ENCODE data around the gene RRP15. TPM values are rescaled to one million over a fixed set of nuclear protein-coding genes. Genes with fewer than 3 reads are reported as not detected.

The RRP15 gene
- total RNA-seq, 1 experiment from 2014 or later: 83.1 TPM

- Mint-ChIP-seq H3K9me3 (ENCODE audit: unreplicated experiment) (no peaks in the 10 kb centered on the region), H3K27ac (ENCODE audit: low read depth, unreplicated experiment) (peak overlapping the region; percentile 67), H3K27me3 (ENCODE audit: insufficient read depth, unreplicated experiment) (no peaks in the 10 kb centered on the region), H3K36me3 (ENCODE audit: insufficient read depth, unreplicated experiment) (peaks cover 5% of the 10 kb centered on the region), H3K4me3 (ENCODE audit: unreplicated experiment) (no peak overlapping the region), H3K4me1 (ENCODE audit: insufficient read depth, unreplicated experiment) (peaks cover 77% of the 10 kb centered on the region)
- no peak for TF ChIP-seq CTCF (IDR thresholded peaks at IDR 0.05; ENCODE audit: unreplicated experiment)
- CTCF ChIA-PET: interaction anchor here (0.5 to 1.3 kb wide), 14 partner anchors 15 to 839 kb away, joined by 3 to 5 read pairs (median 4); partner anchors contain the start of gene TGFB2
- BruUV-seq (replicated peaks): no TSS peak
- intact Hi-C loops (cut with micrococcal nuclease): loop anchor here (1.0 kb wide), 2 partner anchors 80 to 326 kb away; no protein-coding TSS in a partner anchor
- POLR2A ChIA-PET: interaction anchor here (0.6 to 7.2 kb wide), 23 partner anchors 10 to 793 kb away, joined by 3 to 61 read pairs (median 3); partner anchors contain the start of genes LYPLAL1 and TGFB2
- peak; percentile 97 for DNase-seq (ENCODE audit: unreplicated experiment)
Observed at GRCh38 chr1:218380125-218380977, 95.3 kb downstream of the RRP15 start.

GRCh38 chr1:218382261-218382660 lies 97.2 kb downstream of the RRP15 start:
- BruUV-seq (replicated peaks): no TSS peak
- Mint-ChIP-seq H3K4me1 (ENCODE audit: insufficient read depth, unreplicated experiment) (peaks cover 58% of the 10 kb centered on the region), H3K9me3 (ENCODE audit: unreplicated experiment) (no peaks in the 10 kb centered on the region), H3K4me3 (ENCODE audit: unreplicated experiment) (no peak overlapping the region), H3K27me3 (ENCODE audit: insufficient read depth, unreplicated experiment) (no peaks in the 10 kb centered on the region), H3K27ac (ENCODE audit: low read depth, unreplicated experiment) (no peak overlapping the region), H3K36me3 (ENCODE audit: insufficient read depth, unreplicated experiment) (peaks cover 5% of the 10 kb centered on the region)
- intact Hi-C loops (cut with micrococcal nuclease): no loop called here
- POLR2A ChIA-PET: interaction anchor here (0.6 to 7.2 kb wide), 6 partner anchors 16 to 499 kb away, joined by 3 to 61 read pairs (median 3); partner anchors contain the start of gene TGFB2
- TF ChIP-seq CTCF (IDR thresholded peaks at IDR 0.05; ENCODE audit: unreplicated experiment): no peak
- CTCF ChIA-PET: interaction anchor here (0.6 to 1.2 kb wide), 6 partner anchors 10 to 79 kb away, joined by 3 to 4 read pairs (median 4); no protein-coding TSS in a partner anchor
- no peak for DNase-seq (ENCODE audit: unreplicated experiment)

GRCh38 chr1:218383051-218383450 lies 98.0 kb downstream of the RRP15 start:
- H3K4me3 Mint-ChIP-seq (ENCODE audit: unreplicated experiment): no peak overlapping the region
- peaks cover 5% of the 10 kb centered on the region for H3K36me3 Mint-ChIP-seq (ENCODE audit: insufficient read depth, unreplicated experiment)
- H3K27me3 Mint-ChIP-seq (ENCODE audit: insufficient read depth, unreplicated experiment): no peaks in the 10 kb centered on the region
- no peaks in the 10 kb centered on the region for H3K9me3 Mint-ChIP-seq (ENCODE audit: unreplicated experiment)
- peaks cover 51% of the 10 kb centered on the region for H3K4me1 Mint-ChIP-seq (ENCODE audit: insufficient read depth, unreplicated experiment)
- no TSS peak for BruUV-seq (replicated peaks)
- ChIA-PET CTCF (interaction anchor here (1.1 kb wide), 2 partner anchors 15 to 684 kb away, joined by 3 read pairs; no protein-coding TSS in a partner anchor), POLR2A (interaction anchor here (0.8 to 1.8 kb wide), 2 partner anchors 10 to 323 kb away, joined by 4 to 5 read pairs; no protein-coding TSS in a partner anchor)
- intact Hi-C loops (cut with micrococcal nuclease): no loop called here
- DNase-seq (ENCODE audit: unreplicated experiment): peak; percentile 50
- TF ChIP-seq CTCF (IDR thresholded peaks at IDR 0.05; ENCODE audit: unreplicated experiment): no peak
- peak overlapping the region; percentile 59 for H3K27ac Mint-ChIP-seq (ENCODE audit: low read depth, unreplicated experiment)

GRCh38 chr1:218383681-218384080 lies 98.6 kb downstream of the RRP15 start:
- TF ChIP-seq CTCF (IDR thresholded peaks at IDR 0.05; ENCODE audit: unreplicated experiment): no peak
- CTCF ChIA-PET: interaction anchor here (0.7 to 1.1 kb wide), 3 partner anchors 16 to 1430 kb away, joined by 3 to 4 read pairs (median 3); no protein-coding TSS in a partner anchor
- Mint-ChIP-seq H3K36me3 (ENCODE audit: insufficient read depth, unreplicated experiment) (peaks cover 5% of the 10 kb centered on the region), H3K27ac (ENCODE audit: low read depth, unreplicated experiment) (peak overlapping the region; percentile 59), H3K9me3 (ENCODE audit: unreplicated experiment) (no peaks in the 10 kb centered on the region), H3K4me1 (ENCODE audit: insufficient read depth, unreplicated experiment) (peaks cover 47% of the 10 kb centered on the region), H3K4me3 (ENCODE audit: unreplicated experiment) (no peak overlapping the region), H3K27me3 (ENCODE audit: insufficient read depth, unreplicated experiment) (no peaks in the 10 kb centered on the region)
- BruUV-seq (replicated peaks): no TSS peak
- intact Hi-C loops (cut with micrococcal nuclease): no loop called here
- peak; percentile 95 for DNase-seq (ENCODE audit: unreplicated experiment)
- POLR2A ChIA-PET: interaction anchor here (0.8 to 1.8 kb wide), 4 partner anchors 9 to 322 kb away, joined by 3 to 5 read pairs (median 4); no protein-coding TSS in a partner anchor
